Upper lobe of left lung (tissue), 6 donors: Measurements from ENCODE around the gene OR4D1. TPM values are rescaled to one million over a fixed set of nuclear protein-coding genes. Genes with fewer than 3 reads are reported as not detected.

Experiments
- ATAC-seq, 2 donors: fragments of 200-7000 bp; cut with Tn5 transposase; one replicate each; pipeline ENCODE4 v1.9.1; 2022; ENCODE audit warnings: mild to moderate bottlenecking in 2 of 2, moderate library complexity in 2 of 2; ENCODE audit not compliant: low FRiP score in 2 of 2
- DNase-seq, 2 donors: peaks; one replicate each; pipeline ENCODE4 v3.0.0-alpha.2; 2019 to 2020
- H3K27ac ChIP-seq, 4 donors: fragments of 200-600 bp; sonication (generic); one replicate each; pipeline ENCODE4 v1.5.1; 2016 to 2019
- H3K27me3 ChIP-seq, 4 donors: fragments of 200-600 bp; sonication (generic); one replicate each; pipeline ENCODE4 v1.5.1; 2017 to 2019
- H3K36me3 ChIP-seq, 4 donors: fragments of 200-600 bp; sonication (generic); one replicate each; pipeline ENCODE4 v1.5.1; 2016 to 2019
- H3K4me1 ChIP-seq, 4 donors: fragments of 200-600 bp; sonication (generic); one replicate each; pipeline ENCODE4 v1.5.1; 2018 to 2019
- H3K4me3 ChIP-seq, 4 donors: fragments of 200-600 bp; sonication (generic); one replicate each; pipeline ENCODE4 v1.5.1; 2017 to 2019; ENCODE audit warnings: mild to moderate bottlenecking in 2 of 4, moderate library complexity in 1 of 4
- H3K9me3 ChIP-seq, 4 donors: fragments of 200-600 bp; sonication (generic); one replicate each; pipeline ENCODE4 v1.5.1; 2018 to 2019
- EP300 ChIP-seq, 4 donors: sonication (generic); formaldehyde crosslinking; IDR thresholded peaks; one replicate each; pipeline ENCODE4 v1.5.1; 2017; ENCODE audit warnings: antibody characterized with exemption in 4 of 4, control low read depth in 2 of 4
- POLR2A ChIP-seq, 4 donors: fragments of 450-650 bp; IDR thresholded peaks; one replicate each; pipeline ENCODE4 v1.5.1; 2016 to 2017; ENCODE audit warnings: antibody characterized with exemption in 4 of 4, mild to moderate bottlenecking in 2 of 4
- POLR2AphosphoS5 ChIP-seq, 2 donors: sonication (generic); formaldehyde crosslinking; IDR thresholded peaks; one replicate each; pipeline ENCODE4 v1.5.1; 2017; ENCODE audit warnings: antibody characterized with exemption in 2 of 2
- WGBS, 2 donors: methylation state at CpG; one replicate each; pipeline ENCODE4 v1.1.5; 2017 to 2018; 5-methylcytosine and 5-hydroxymethylcytosine counted together
- total RNA-seq, 6 donors: library from RNA; depleted of rRNA in 4 of 6; stranded (reverse); fragments of >200 nt in 4 of 6; gene quantifications; one replicate each; pipeline versions ENCODE4 v1.1.0 to v1.2.1, GENCODE V29; 2016 to 2021
- TF ChIP-seq, protein P1 (sequence below), 6 experiments: fragments of 450-650 bp in 4 of 6; fragments of 200-600 bp in 2 of 6; sonication (generic) in 2 of 6; IDR thresholded peaks; one replicate each; pipeline ENCODE4 v1.5.1; 2016 to 2019; ENCODE audit warnings: antibody characterized with exemption in 6 of 6
- donor health status: DM: no; HTN: no; CAD: no; lungs with moderate emphysema.
- donor health status: DM: no; HTN: yes; CAD: no; lungs with severe emphysema.

Gene OR4D1
- total RNA-seq, 6 donors from 2014 or later: not detected

DNA sequence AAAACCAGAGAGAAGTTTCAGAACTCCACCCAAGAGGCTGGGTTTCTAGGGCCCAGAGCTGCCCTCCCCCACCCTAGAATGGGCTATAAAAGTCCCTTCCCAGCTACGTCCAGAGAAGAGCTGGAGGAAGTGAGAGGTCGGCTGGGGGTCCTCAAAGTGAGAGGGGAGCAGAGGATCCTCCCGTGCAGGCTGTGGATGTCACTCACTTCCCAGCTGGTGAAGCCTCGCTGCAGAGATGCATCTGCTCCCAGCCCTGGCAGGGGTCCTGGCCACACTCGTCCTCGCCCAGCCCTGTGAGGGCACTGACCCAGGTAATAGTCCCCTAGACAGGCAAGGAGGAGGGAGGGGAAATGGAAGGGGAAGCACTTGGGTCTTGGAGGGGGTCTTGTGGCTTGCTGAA, 44.4 kb downstream of the OR4D1 start, which contains the start of gene EPX:
Gene EPX (plus strand): TSS at position 115 of the 400 bp plus-strand sequence. CDS start 121 bp downstream, at position 236.
- TF ChIP-seq EP300 (IDR thresholded peaks at IDR 0.05) (no peak), POLR2AphosphoS5 (IDR thresholded peaks at IDR 0.05) (no peak), POLR2A (IDR thresholded peaks at IDR 0.05) (no peak)
- TF ChIP-seq, protein P1, sequence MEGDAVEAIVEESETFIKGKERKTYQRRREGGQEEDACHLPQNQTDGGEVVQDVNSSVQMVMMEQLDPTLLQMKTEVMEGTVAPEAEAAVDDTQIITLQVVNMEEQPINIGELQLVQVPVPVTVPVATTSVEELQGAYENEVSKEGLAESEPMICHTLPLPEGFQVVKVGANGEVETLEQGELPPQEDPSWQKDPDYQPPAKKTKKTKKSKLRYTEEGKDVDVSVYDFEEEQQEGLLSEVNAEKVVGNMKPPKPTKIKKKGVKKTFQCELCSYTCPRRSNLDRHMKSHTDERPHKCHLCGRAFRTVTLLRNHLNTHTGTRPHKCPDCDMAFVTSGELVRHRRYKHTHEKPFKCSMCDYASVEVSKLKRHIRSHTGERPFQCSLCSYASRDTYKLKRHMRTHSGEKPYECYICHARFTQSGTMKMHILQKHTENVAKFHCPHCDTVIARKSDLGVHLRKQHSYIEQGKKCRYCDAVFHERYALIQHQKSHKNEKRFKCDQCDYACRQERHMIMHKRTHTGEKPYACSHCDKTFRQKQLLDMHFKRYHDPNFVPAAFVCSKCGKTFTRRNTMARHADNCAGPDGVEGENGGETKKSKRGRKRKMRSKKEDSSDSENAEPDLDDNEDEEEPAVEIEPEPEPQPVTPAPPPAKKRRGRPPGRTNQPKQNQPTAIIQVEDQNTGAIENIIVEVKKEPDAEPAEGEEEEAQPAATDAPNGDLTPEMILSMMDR (IDR thresholded peaks at IDR 0.05): no peak
- H3K4me1 ChIP-seq: peaks cover 0 to 9% (median 3%) of the 10 kb centered on the region in 4 donors
- H3K27me3 ChIP-seq: no peaks in the 10 kb centered on the region
- 17 to 41% methylated on average over 3 to 6 of the region's 6 CpGs for WGBS, 2 donors
- no peak within 1 kb of the TSS for H3K4me3 ChIP-seq
- DNase-seq (no peak), ATAC-seq (no peak)
- no peak within 1 kb of the TSS for H3K27ac ChIP-seq
- no peaks in the 10 kb centered on the region for H3K9me3 ChIP-seq
- H3K36me3 ChIP-seq: no peaks in the 10 kb centered on the region

DNA sequence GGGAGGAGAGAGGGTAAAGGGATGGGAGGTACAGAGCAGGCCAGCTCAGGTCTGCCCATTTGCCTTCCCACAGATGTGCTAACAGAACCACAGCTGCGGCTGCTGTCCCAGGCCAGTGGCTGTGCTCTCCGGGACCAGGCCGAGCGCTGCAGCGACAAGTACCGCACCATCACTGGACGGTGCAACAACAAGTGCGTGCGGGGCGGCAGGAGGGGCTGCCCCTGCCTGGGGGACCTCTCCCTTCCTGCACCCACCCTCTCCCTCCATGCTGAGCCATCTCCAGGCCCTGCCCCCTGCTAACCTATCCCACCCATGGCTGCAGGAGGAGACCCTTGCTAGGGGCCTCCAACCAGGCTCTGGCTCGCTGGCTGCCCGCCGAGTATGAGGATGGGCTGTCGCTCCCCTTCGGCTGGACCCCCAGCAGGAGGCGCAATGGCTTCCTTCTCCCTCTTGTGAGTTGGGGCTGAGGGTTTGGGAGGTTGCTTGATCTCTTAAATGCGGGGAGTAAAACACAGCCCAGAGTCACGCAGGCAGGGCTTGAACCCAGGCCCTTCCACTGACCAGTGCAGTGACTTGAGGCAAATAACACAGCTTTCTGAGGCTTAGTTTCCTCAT, 45.6 kb downstream of the OR4D1 start:
- Histone ChIP-seq H3K4me1 (peaks cover 0 to 9% (median 3%) of the 10 kb centered on the region in 4 donors), H3K27me3 (no peaks in the 10 kb centered on the region), H3K9me3 (no peaks in the 10 kb centered on the region), H3K4me3 (no peak overlapping the region), H3K27ac (no peak overlapping the region), H3K36me3 (no peaks in the 10 kb centered on the region)
- ATAC-seq: no peak
- WGBS, 2 donors: 70 to 83% methylated on average over 9 to 18 of the region's 18 CpGs
- TF ChIP-seq POLR2AphosphoS5 (IDR thresholded peaks at IDR 0.05): no peak
- TF ChIP-seq POLR2A (IDR thresholded peaks at IDR 0.05): no peak
- TF ChIP-seq, protein P1 (IDR thresholded peaks at IDR 0.05): no peak
- no peak for TF ChIP-seq EP300 (IDR thresholded peaks at IDR 0.05)
- DNase-seq: peak in 1 of 2 donors; percentile 73

DNA sequence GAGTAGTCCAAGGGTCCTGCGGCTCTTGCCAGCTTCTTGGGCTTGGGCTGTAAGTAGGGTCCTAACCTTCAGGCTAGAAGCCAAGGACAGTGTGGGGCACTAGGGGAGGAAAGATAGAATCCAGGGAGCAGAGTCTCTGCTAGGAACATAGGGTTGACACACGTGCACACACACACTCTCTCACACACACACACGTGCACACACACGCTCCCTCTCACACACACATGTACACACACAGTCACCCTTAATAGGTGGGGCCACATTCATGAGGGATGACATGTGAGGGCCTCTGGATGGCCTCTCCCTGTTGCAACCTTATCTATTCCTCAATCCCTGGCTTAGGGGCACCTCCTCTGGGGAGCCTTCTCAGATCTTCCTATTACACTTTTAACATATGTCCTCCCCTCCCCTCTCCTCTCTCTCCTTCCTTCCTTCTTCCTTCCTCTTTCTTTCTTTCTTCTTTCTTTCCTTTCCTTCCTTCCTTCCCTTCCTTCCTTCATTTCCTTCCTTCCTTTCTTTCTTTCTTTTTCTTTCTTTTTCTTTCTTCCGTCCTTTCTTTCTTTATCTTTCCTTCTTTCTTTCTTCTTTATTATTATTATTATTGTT, 47.4 kb downstream of the OR4D1 start:
- ATAC-seq: no peak
- no peak overlapping the region for H3K4me3 ChIP-seq
- H3K27me3 ChIP-seq: no peaks in the 10 kb centered on the region
- H3K36me3 ChIP-seq: no peaks in the 10 kb centered on the region
- no peak for DNase-seq
- H3K27ac ChIP-seq: no peak overlapping the region
- TF ChIP-seq EP300 (IDR thresholded peaks at IDR 0.05) (no peak), POLR2A (IDR thresholded peaks at IDR 0.05) (no peak), POLR2AphosphoS5 (IDR thresholded peaks at IDR 0.05) (no peak)
- TF ChIP-seq, protein P1 (IDR thresholded peaks at IDR 0.05): no peak
- H3K9me3 ChIP-seq: no peaks in the 10 kb centered on the region
- 84 to 90% methylated on average over 5 of the region's 5 CpGs for WGBS, 2 donors
- peaks cover 0 to 8% (median 0%) of the 10 kb centered on the region in 4 donors for H3K4me1 ChIP-seq

DNA sequence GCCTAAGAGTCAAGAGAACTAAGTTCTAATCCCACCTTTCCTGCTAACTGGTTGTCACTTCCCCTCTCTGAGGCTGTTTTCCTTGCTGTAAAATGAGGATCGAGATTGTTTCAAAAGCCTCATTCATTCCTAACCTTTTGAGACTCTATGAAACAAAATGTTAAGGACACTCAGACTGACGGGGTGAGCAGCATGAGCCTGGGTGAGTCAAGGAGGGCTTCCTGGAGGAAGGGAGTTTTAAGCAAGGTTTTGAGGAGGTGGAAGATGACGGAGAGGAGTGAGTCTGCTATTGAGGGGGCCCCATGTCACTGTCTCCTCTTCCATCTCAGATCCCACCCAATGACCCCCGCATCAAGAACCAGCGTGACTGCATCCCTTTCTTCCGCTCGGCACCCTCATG, 48.4 kb downstream of the OR4D1 start:
- no peak overlapping the region for H3K4me3 ChIP-seq
- no peaks in the 10 kb centered on the region for H3K9me3 ChIP-seq
- H3K4me1 ChIP-seq: peaks cover 0 to 8% (median 0%) of the 10 kb centered on the region in 4 donors
- no peaks in the 10 kb centered on the region for H3K36me3 ChIP-seq
- H3K27ac ChIP-seq: no peak overlapping the region
- WGBS, 2 donors: 80 to 83% methylated on average over 7 of the region's 7 CpGs
- H3K27me3 ChIP-seq: no peaks in the 10 kb centered on the region
- no peak for TF ChIP-seq EP300 (IDR thresholded peaks at IDR 0.05)
- TF ChIP-seq POLR2AphosphoS5 (IDR thresholded peaks at IDR 0.05): no peak
- TF ChIP-seq POLR2A (IDR thresholded peaks at IDR 0.05): no peak
- TF ChIP-seq, protein P1 (IDR thresholded peaks at IDR 0.05): no peak
- ATAC-seq (no peak), DNase-seq (no peak)
